NCI-H1092 treated with DMSO at 0.1 percent for 48 hours (cell line): Measurements from ENCODE around the gene SLC39A3.
A peak's percentile ranks its signal among the peaks of the same experiment; 100 is the strongest.

Experiments
- DNase-seq: peaks from one replicate; lab custom pipeline; 2025; lab: John Stamatoyannopoulos, UW

Gene SLC39A3

GRCh38 chr19:2702170-2703076 is 37.4 kb downstream of the SLC39A3 start, which contains the start of gene GNG7:
TSS of gene GNG7 (minus strand) at chr19:2702694. CDS start at chr19:2520688, 182,006 bp downstream.
- DNase-seq, result peak; percentile 45

GRCh38 chr19:2701361-2702169 is 38.3 kb downstream of the SLC39A3 start:
- no peak for DNase-seq

DNA sequence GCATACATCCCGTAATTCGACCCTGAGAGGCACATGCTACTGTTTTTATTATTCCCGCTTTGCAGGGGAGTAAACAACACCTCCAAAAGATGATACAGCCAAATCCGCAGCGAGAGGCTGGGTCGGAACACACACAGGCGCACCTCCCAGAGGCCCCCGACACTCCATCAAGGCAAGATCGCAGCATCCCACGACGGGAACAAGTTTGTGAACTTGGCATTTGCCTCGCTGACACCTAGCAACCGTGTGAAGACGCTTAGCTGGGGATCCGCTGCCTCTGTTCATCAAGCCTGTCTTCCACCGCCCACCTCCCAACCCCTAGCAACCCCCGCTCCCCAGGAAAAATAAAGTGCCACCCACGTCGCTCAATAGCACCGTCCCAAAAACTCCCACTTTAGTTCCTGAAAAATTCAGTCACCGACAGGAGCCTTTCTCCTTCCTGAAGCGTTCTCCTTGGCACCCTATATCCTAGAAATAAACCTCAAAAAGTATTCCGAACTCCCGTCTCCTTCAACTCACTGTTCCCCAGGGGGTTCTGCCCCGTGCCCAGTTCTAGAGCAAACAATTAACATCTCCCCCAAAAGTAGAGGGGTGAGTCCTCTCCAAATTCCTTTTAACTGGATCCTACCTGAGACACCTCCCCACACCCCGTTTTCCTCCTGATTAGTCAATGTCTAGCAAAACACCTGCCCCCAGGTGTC is 39.0 kb downstream of the SLC39A3 start:
- DNase-seq, result no peak

DNA sequence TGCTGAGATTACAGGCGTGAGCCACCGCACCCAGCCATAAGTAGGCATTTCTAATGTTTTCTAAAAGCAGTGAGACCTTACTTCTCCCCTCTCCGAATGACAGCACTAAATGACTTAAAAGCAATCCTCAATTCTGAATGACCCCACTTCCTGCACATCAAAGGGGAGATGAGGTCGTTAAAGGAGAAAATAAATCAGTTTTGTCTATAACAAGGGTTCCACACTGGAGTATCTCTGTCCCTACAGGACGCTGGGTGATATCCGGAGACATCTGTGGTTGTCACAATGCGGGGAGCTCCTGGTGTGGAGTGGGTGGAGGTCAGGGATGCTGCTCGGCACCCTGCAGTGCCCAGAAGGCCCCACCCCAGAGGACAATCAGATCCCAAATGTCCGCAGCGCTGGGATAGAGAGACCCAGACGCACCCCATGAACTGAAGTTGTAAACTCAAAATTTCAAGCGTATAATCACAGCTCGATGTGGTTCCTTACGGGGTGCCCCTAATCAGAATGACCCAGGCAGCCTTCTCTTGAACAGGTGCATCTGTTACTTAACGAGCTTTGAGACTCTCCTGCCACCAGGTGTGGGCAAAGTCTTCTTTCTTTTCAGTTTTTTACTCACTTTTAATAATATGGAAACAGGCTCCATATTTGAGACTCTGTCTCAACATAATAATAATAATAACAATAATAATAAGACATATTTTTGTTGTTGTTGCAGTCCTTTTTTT is 40.2 kb downstream of the SLC39A3 start:
- DNase-seq, result no peak

DNA sequence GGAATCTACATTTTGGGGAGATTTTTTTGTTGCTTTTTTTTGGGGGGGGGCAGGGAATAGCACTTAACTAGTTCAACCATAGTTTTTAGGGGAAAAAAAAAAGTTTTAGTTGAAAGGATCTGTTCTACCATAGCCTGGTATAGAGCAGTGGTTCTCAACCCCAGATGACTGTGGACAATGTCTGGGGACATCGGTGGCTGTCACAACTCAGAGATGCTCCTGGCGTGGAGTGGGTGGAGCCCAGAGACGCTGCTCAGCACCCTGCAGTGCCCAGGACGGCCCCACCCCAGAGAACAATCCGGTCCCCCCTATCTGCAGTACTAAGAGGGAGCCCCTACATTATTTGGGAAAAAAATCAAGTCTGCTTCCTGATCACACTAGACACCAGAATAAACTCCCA is 45.6 kb downstream of the SLC39A3 start:
- no peak for DNase-seq

- DNase-seq, result no peak
These were observed 46.2 kb downstream of the SLC39A3 start for GRCh38 chr19:2693492-2694160.

- no peak for DNase-seq
These were observed 47.9 kb downstream of the SLC39A3 start for GRCh38 chr19:2691951-2692350.

DNA sequence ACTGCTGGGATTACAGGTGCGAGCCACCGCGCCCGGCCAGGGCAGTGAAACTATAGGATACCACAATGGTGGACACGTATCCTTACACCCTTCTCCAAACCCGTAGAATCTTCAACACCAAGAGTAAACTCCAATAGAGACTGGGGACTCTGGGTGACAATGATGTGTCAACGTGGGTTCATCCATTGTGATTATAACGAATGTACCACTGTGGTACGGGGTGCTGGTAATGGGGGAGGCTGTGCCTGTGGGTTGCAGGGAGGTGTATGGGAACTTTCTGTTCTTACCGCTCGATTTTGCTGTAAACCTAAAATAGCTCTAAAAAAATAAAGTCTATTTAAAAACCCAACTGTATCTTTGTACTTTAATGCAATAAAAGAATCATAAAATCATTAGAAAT is 49.0 kb downstream of the SLC39A3 start:
- no peak for DNase-seq

- no peak for DNase-seq
These were observed 53.5 kb downstream of the SLC39A3 start for GRCh38 chr19:2686360-2686759.

- DNase-seq, result no peak
These were observed 54.6 kb downstream of the SLC39A3 start for GRCh38 chr19:2685204-2685704.

DNA sequence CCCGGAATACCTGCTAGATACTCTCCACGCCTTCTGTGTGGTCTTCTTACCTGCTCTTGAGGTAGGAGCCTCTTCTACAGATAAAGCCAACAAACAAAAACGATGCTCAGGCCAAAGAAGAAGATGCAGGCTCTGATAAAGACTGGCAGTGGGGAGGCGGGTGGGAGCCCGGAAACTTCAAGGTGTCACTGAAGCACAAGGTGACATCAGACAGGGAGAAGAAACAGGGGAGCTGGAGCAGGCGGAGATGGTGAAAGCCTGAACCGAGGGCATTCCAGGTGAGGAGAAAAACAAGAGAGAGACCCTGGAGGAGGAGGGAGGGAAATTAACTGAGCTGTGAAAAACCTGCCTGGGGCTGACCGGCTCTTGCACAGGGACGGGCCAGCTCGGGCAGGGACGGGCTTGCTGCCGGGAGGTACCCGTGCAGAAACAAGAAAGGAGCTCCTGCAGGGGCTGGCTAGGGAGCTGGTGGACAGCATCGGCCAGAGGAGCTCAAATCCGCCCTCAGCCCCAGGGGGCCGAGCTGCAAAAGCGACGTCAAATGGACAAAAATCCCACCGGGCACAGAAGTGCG is 56.3 kb downstream of the SLC39A3 start:
- DNase-seq, result no peak
